GM12878 (cell line): ENCODE data around the gene ACVR1B. TPM values are rescaled to one million over a fixed set of nuclear protein-coding genes. Genes with fewer than 3 reads are reported as not detected.

Source experiments
- CREB1 ChIP-seq: IDR thresholded peaks from 2 replicates; pipeline ENCODE4 v1.6.1; 2012; ENCODE audit warnings: low read depth, mild to moderate bottlenecking, inconsistent platforms
- CUX1 ChIP-seq: IDR thresholded peaks from 2 replicates; pipeline ENCODE4 v1.6.1; 2012; ENCODE audit warnings: improper control_type of control experiment, low read depth, low read length; ENCODE audit not compliant: insufficient replicate concordance
- JUND ChIP-seq: IDR thresholded peaks from 2 replicates; pipeline ENCODE4 v1.6.1; 2012; ENCODE audit warnings: low read depth, mild to moderate bottlenecking, low read length, improper control_type of control experiment, moderate library complexity
- NFYB ChIP-seq: IDR thresholded peaks from 2 replicates; pipeline ENCODE4 v1.6.1; 2011; ENCODE audit warnings: low read depth, mild to moderate bottlenecking, low read length, improper control_type of control experiment, moderate library complexity; ENCODE audit not compliant: insufficient read depth
- RUNX3 ChIP-seq: IDR thresholded peaks from 2 replicates; pipeline ENCODE4 v1.6.1; 2012; ENCODE audit warnings: low read length, inconsistent platforms
- TCF3 ChIP-seq: IDR thresholded peaks from 2 replicates; pipeline ENCODE4 v1.6.1; 2012; ENCODE audit warnings: low read depth, mild to moderate bottlenecking, low read length, borderline replicate concordance; ENCODE audit not compliant: insufficient read depth
- TCF7 ChIP-seq: IDR thresholded peaks from 2 replicates; pipeline ENCODE4 v1.6.1; 2014; ENCODE audit warnings: antibody characterized with exemption, borderline replicate concordance
- YY1 ChIP-seq: IDR thresholded peaks from 2 replicates; pipeline ENCODE4 v1.6.1; 2011; ENCODE audit warnings: low read depth, mild to moderate bottlenecking, low read length
- polyA plus RNA-seq, 11 experiments: library from polyadenylated mRNA; depleted of rRNA in 4 of 11; unstranded in 6 of 11; stranded (reverse) in 5 of 11; fragments of >200 nt; fragmentation: Nextera tagmentation in 4 of 11; fragmentation: Illumina TruSeq in 1 of 11; extraction: Ambion mirVana in 4 of 11; extraction: Trizol in 1 of 11; gene quantifications; 1 replicate in 1 of 11; 2 replicates in 10 of 11; pipeline versions ENCODE4 v1.2.1 to v1.2.3, GENCODE V29; 2011 to 2016; ENCODE audit warnings: inconsistent platforms in 2 of 11, missing spikeins in 2 of 11, low read depth in 1 of 11
- total RNA-seq, 4 experiments: library from RNA; depleted of rRNA in 3 of 4; stranded (reverse); fragments of >200 nt in 3 of 4; fragmentation: Illumina TruSeq in 1 of 4; extraction: Trizol in 1 of 4; gene quantifications; 2 replicates each; pipeline versions ENCODE4 v1.2.1 to v1.2.3, GENCODE V29; 2013 to 2021

Gene ACVR1B
- total and polyA plus RNA-seq, 10 of the 15 experiments (the other 5 are each of a cell fraction or from before 2014, with no cell fraction given): 0.02 to 0.69 (median 0.16) TPM; not detected in 2

GRCh38 chr12:52032804-52033445 lies 81.4 kb downstream of the ACVR1B start (continued):
- TF ChIP-seq CUX1: no peak
- TF ChIP-seq JUND: peak; percentile 66; the same call in 1 of the 2 replicates
- no peak for TF ChIP-seq YY1
- TF ChIP-seq TCF7: no peak
- peak; percentile 80; the same call in 1 of the 2 replicates for TF ChIP-seq NFYB
- TF ChIP-seq TCF3: peak; percentile 69; the same call in 1 of the 2 replicates
- TF ChIP-seq CREB1: peak; percentile 90
- peak; percentile 40; the same call in 1 of the 2 replicates for TF ChIP-seq RUNX3
